Left renal cortex interstitium (tissue), 4 donors: Measurements from ENCODE around the gene ARPC5L. TPM values are rescaled to one million over a fixed set of nuclear protein-coding genes. Genes with fewer than 3 reads are reported as not detected.
"Not testable (repeated sequence)": the region's sequence is repeated elsewhere in the genome, so short reads cannot be mapped to it uniquely, and the experiment has no call there.

Source experiments
- DNase-seq, 4 donors: peaks; one replicate each; pipeline ENCODE4 v3.0.0-alpha.2; 2013; ENCODE audit warnings: low read depth in 4 of 4, low spot score in 2 of 4, missing footprints in 1 of 4
- polyA plus RNA-seq, 4 donors: library from polyadenylated mRNA; unstranded; fragments of 120-200 nt; gene quantifications; one replicate each; pipeline ENCODE4 v1.2.1, GENCODE V29; 2013; ENCODE audit not compliant: insufficient read length in 4 of 4

ARPC5L gene
- polyA plus RNA-seq, 4 donors, result 37.2 to 41.2 (median 38.3) TPM

- no peak for DNase-seq
Measured at GRCh38 chr9:124886866-124887492, 25.0 kb downstream of the ARPC5L start.

- DNase-seq, result no peak
Measured at GRCh38 chr9:124887832-124888231, 25.9 kb downstream of the ARPC5L start.

GRCh38 chr9:124889006-124889405 lies 27.1 kb downstream of the ARPC5L start:
- DNase-seq, result no peak

- no peak for DNase-seq
Measured at GRCh38 chr9:124890179-124890578, 28.2 kb downstream of the ARPC5L start.

GRCh38 chr9:124894035-124894740 lies 32.3 kb downstream of the ARPC5L start:
- DNase-seq, result no peak

GRCh38 chr9:124894741-124895170 lies 32.8 kb downstream of the ARPC5L start:
- DNase-seq, result no peak

- no peak for DNase-seq
Measured at GRCh38 chr9:124897570-124898460, 35.9 kb downstream of the ARPC5L start.

- DNase-seq, result no peak
Measured at GRCh38 chr9:124899845-124900244, 37.9 kb downstream of the ARPC5L start.

GRCh38 chr9:124906966-124907365 lies 45.0 kb downstream of the ARPC5L start:
- no peak for DNase-seq

GRCh38 chr9:124908098-124908497 lies 46.2 kb downstream of the ARPC5L start:
- DNase-seq, result no peak

GRCh38 chr9:124911766-124912165 lies 49.8 kb downstream of the ARPC5L start:
- no peak for DNase-seq

- no peak for DNase-seq
Measured at GRCh38 chr9:124913378-124913777, 51.4 kb downstream of the ARPC5L start.

- DNase-seq, result no peak
Measured at GRCh38 chr9:124914753-124915405, 52.9 kb downstream of the ARPC5L start.

GRCh38 chr9:124920394-124920793 lies 58.5 kb downstream of the ARPC5L start:
- DNase-seq, result not testable (repeated sequence)

Other genes with a start within 250 kb of the ARPC5L start
- gene NR6A1, start 90.8 kb upstream of the ARPC5L start, polyA plus RNA-seq, result 1 to 10 TPM in 2 of 4 donors, under 1 TPM in 2; 0.66 to 1.9 (median 1.3) TPM
- gene OLFML2A, start 85.0 kb upstream of the ARPC5L start, polyA plus RNA-seq, result 10 to 100 TPM; 20.6 to 26.3 (median 24.0) TPM
- under 1 TPM; 0.19 to 0.31 (median 0.30) TPM for gene WDR38, start 8.7 kb upstream of the ARPC5L start, polyA plus RNA-seq
- 1,000 to 10,000 TPM in 2 of 4 donors, 100 to 1,000 TPM in 2; 763 to 1,347 (median 976) TPM for gene RPL35, start 173 bp upstream of the ARPC5L start, polyA plus RNA-seq
- gene GOLGA1, start 79.0 kb downstream of the ARPC5L start, polyA plus RNA-seq, result 10 to 100 TPM; 14.3 to 17.8 (median 16.5) TPM